ENCODE measurements around the gene HNRNPC. TPM values are rescaled to one million over a fixed set of nuclear protein-coding genes. Genes with fewer than 3 reads are reported as not detected.
"Not testable (repeated sequence)": the region's sequence is repeated elsewhere in the genome, so short reads cannot be mapped to it uniquely, and the experiment has no call there.

HNRNPC gene
- total RNA-seq, 1 donor from 2014 or later: 958 TPM

- Mint-ChIP-seq H3K4me1 (ENCODE audit: low read depth) (peaks cover 44% of the 10 kb centered on the region), H3K9me3 (no peaks in the 10 kb centered on the region), H3K27me3 (ENCODE audit: insufficient read depth) (no peaks in the 10 kb centered on the region), H3K4me3 (no peak overlapping the region), H3K27ac (peak overlapping the region; percentile 19), H3K36me3 (ENCODE audit: low read depth) (peaks cover 60% of the 10 kb centered on the region)
- no peak for DNase-seq (ENCODE audit: low spot score)
- intact Hi-C loops (cut with micrococcal nuclease): loop anchor here (2.0 kb wide), 1 partner anchor 17 kb away; no protein-coding TSS in a partner anchor
Measured at GRCh38 chr14:21213652-21214051, 55.6 kb downstream of the HNRNPC start.

- Mint-ChIP-seq H3K36me3 (ENCODE audit: low read depth) (peaks cover 65% of the 10 kb centered on the region), H3K4me1 (ENCODE audit: low read depth) (peaks cover 51% of the 10 kb centered on the region)
- H3K9me3 Mint-ChIP-seq; H3K27me3 Mint-ChIP-seq (ENCODE audit: insufficient read depth); H3K27ac Mint-ChIP-seq; DNase-seq (ENCODE audit: low spot score); intact Hi-C loops (cut with micrococcal nuclease); H3K4me3 Mint-ChIP-seq: not testable (repeated sequence)
Measured at GRCh38 chr14:21212824-21213223, 56.4 kb downstream of the HNRNPC start.

DNA sequence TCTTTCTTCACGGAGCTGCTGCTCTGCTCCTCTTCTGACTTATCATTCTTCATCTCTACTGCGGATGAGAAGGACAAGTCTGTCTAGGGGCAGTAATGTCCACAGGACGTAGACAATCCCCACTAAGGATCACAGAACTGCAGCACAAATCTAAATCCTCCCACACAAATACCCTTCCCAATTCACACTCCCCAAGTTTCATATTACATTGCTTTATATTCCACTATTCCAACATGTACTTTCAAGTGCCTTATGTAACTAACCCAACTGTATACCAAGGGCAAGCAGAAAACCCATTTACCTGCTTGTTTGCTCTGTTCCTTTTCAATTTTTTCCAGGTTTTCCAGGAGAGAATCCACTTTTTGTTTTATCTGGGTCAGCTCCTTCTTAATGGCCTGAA lies 57.7 kb downstream of the HNRNPC start:
- H3K36me3 Mint-ChIP-seq (ENCODE audit: low read depth): peaks cover 77% of the 10 kb centered on the region
- peak overlapping the region; percentile 57 for H3K27ac Mint-ChIP-seq
- H3K4me1 Mint-ChIP-seq (ENCODE audit: low read depth): peaks cover 61% of the 10 kb centered on the region
- DNase-seq (ENCODE audit: low spot score): no peak
- intact Hi-C loops (cut with micrococcal nuclease): no loop called here
- no peak overlapping the region for H3K4me3 Mint-ChIP-seq
- no peaks in the 10 kb centered on the region for H3K9me3 Mint-ChIP-seq
- no peaks in the 10 kb centered on the region for H3K27me3 Mint-ChIP-seq (ENCODE audit: insufficient read depth)

- no peak for DNase-seq (ENCODE audit: low spot score)
- H3K9me3 Mint-ChIP-seq: no peaks in the 10 kb centered on the region
- intact Hi-C loops (cut with micrococcal nuclease): no loop called here
- H3K4me1 Mint-ChIP-seq (ENCODE audit: low read depth): peaks cover 46% of the 10 kb centered on the region
- H3K36me3 Mint-ChIP-seq (ENCODE audit: low read depth): peaks cover 81% of the 10 kb centered on the region
- H3K27me3 Mint-ChIP-seq (ENCODE audit: insufficient read depth): no peaks in the 10 kb centered on the region
- no peak overlapping the region for H3K27ac Mint-ChIP-seq
- H3K4me3 Mint-ChIP-seq: no peak overlapping the region
Measured at GRCh38 chr14:21210023-21210422, 59.2 kb downstream of the HNRNPC start.

DNA sequence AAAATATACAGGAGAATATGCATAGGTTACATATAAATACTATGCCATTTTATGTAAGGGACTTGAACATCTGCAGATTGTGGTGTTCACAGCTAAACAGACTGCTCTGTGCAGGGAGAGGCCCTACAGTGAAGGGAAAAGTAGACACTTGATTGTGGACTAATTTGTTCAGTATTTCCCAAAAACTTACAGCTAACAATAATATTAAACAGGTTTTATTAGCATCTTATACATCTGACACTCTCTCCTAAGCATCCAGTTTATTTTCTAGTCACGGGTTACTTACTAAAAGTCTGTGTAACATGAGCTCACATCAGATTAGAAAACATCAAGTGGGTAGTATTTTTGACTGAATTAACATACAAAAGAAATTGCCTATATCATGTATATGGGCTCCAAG lies 60.1 kb downstream of the HNRNPC start:
- DNase-seq (ENCODE audit: low spot score): no peak
- peaks cover 81% of the 10 kb centered on the region for H3K36me3 Mint-ChIP-seq (ENCODE audit: low read depth)
- no peaks in the 10 kb centered on the region for H3K9me3 Mint-ChIP-seq
- no peak overlapping the region for H3K4me3 Mint-ChIP-seq
- no peaks in the 10 kb centered on the region for H3K27me3 Mint-ChIP-seq (ENCODE audit: insufficient read depth)
- H3K27ac Mint-ChIP-seq: no peak overlapping the region
- intact Hi-C loops (cut with micrococcal nuclease): loop anchor here (5.0 kb wide), 1 partner anchor 33 kb away; no protein-coding TSS in a partner anchor
- H3K4me1 Mint-ChIP-seq (ENCODE audit: low read depth): peaks cover 38% of the 10 kb centered on the region

DNA sequence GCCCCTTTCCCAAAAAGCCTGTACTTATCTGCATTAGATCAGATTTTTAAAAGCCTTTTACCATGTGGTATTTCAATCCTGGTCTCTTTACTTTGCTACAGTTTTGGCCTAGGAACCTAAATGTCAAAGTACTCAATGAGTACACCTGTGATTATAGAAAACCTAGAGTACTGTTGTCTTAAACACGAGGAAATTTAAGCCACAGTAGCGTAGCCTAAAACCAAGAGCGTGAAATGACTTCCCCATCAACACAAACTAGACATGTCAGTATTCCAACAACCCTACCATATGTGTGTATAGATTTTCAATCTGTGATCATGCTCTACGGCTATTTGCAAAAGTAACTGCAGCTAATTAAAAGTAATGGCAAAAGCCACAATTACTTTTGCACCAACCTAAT lies 60.7 kb downstream of the HNRNPC start:
- Mint-ChIP-seq H3K4me1 (ENCODE audit: low read depth) (peaks cover 32% of the 10 kb centered on the region), H3K4me3 (no peak overlapping the region), H3K9me3 (no peaks in the 10 kb centered on the region), H3K36me3 (ENCODE audit: low read depth) (peaks cover 80% of the 10 kb centered on the region), H3K27me3 (ENCODE audit: insufficient read depth) (no peaks in the 10 kb centered on the region), H3K27ac (no peak overlapping the region)
- DNase-seq (ENCODE audit: low spot score): no peak
- intact Hi-C loops (cut with micrococcal nuclease): loop anchor here (5.0 kb wide), 1 partner anchor 34 kb away; no protein-coding TSS in a partner anchor

DNA sequence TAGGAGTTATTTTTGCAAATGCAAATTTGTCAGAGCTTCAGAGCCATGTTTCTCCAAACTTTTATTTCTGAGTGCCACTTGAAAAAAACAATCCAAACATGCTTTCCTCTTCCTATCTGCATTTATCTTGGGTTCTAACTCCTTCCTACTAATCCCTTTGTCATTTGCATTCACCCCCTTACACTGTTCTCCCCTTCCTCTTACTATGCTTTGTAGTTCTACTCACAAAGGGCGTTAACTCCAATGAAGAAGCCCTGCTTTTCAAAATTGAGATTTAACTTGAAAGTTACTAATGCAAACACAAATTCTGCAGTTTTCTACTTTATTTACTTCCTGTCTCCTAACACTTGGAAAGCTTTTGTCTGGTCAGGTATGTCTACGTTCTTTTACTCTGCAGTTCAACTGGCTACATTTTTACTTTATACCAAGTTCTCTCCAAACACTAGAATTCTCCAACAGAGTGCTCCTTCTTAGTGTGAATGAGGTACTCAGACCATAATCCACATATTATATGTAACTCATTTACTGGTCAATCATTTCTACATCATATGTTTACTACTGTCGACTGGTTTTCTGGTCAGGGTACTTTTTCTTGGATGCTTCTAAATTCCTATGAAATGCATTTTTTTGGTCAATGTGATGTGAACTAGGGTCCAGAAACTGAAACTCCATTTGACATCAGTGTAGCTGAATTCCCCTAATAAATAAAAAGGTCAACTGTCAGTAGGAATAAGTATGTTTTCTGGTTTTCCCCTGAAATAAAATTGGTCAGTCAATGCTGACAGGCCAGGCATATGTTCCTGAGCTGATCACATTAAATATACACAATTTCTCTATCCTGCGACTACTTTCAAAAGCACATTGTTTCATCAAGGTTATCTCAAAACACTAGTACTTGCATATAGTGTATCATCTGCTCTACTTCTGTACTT lies 62.2 kb downstream of the HNRNPC start:
- intact Hi-C loops (cut with micrococcal nuclease): loop anchor here (5.0 kb wide), 1 partner anchor 35 kb away; no protein-coding TSS in a partner anchor
- no peak for DNase-seq (ENCODE audit: low spot score)
- Mint-ChIP-seq H3K4me1 (ENCODE audit: low read depth) (peaks cover 37% of the 10 kb centered on the region), H3K9me3 (no peaks in the 10 kb centered on the region), H3K27ac (peak overlapping the region; percentile 70), H3K27me3 (ENCODE audit: insufficient read depth) (no peaks in the 10 kb centered on the region), H3K4me3 (no peak overlapping the region), H3K36me3 (ENCODE audit: low read depth) (peaks cover 82% of the 10 kb centered on the region)

GRCh38 chr14:21205678-21206581 lies 63.3 kb downstream of the HNRNPC start:
- Mint-ChIP-seq H3K4me1 (ENCODE audit: low read depth) (peaks cover 29% of the 10 kb centered on the region), H3K4me3 (no peak overlapping the region), H3K36me3 (ENCODE audit: low read depth) (peaks cover 72% of the 10 kb centered on the region), H3K9me3 (no peaks in the 10 kb centered on the region), H3K27ac (no peak overlapping the region), H3K27me3 (ENCODE audit: insufficient read depth) (no peaks in the 10 kb centered on the region)
- DNase-seq (ENCODE audit: low spot score): no peak
- intact Hi-C loops (cut with micrococcal nuclease): loop anchor here (5.0 kb wide), 1 partner anchor 36 kb away; no protein-coding TSS in a partner anchor

DNA sequence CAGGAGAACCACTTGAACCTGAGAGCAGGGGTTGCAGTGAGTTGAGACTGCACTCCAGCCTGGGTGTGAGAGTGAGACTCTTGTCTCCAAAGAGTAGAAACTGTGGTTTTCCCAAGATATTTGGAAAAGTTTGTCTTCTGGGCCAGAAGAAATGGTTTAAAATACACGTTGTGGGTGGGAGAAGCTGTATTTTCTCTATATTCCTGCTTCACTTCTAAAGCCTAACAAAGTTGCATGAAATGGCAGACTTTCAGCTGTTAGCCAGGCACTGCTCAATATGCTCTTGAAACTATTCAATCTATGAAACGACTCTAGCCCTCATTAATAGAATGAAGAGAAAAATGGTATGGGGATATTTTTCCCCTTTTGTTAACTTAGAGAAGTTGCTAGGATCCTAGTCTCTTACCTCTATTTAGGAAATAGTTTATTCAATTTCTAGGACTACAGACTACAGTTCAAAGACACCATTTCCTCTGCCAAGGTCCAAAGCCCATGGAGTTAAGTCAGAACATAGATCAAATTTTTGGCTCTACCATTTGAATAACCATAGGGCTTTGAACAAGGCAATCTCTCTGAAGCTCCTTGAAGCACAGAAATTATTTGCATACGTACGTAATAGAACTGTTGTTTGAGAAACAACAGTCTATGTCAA lies 64.1 kb downstream of the HNRNPC start:
- no peak overlapping the region for H3K27ac Mint-ChIP-seq

DNA sequence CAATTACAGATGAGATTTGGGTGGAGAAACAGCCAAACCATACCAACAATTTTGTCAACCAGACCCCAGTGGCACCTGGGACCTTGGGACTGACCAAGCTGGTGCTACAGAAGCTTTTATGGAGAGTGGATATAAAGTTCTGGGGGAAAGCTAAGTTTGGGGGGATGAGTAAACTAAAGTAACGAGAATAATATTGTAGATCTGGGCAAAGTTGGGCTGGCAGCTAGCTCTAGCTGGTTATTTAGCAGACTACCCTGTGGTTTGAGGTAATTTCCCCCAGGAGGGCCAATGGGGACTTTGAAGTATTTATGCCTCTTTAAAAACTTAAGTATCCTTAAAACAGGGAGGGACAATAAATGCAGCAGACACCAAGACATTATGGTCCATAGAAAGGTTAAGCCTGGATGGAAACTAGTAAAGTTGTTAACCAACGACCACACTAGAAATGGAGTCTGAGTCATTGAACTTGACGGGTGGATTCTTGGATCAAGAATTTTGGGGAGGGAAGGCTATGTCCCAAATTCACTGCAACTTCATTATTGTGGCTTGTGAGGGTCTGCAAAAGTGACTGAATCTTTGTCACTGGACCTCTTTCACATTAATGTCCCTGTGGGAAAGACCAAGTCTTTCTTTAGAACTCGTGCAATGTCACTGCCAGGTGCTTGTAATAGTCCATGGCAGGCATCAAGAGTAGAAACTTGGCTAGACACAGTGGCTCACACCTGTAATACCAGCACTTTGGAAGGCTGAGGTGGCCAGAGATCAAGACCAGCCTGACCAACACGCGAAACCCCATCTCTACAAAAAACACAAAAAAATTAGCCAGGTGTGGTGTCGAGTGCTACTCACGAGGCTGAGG lies 64.8 kb downstream of the HNRNPC start:
- Mint-ChIP-seq H3K27me3 (ENCODE audit: insufficient read depth) (no peaks in the 10 kb centered on the region), H3K36me3 (ENCODE audit: low read depth) (peaks cover 64% of the 10 kb centered on the region), H3K4me1 (ENCODE audit: low read depth) (peaks cover 26% of the 10 kb centered on the region), H3K27ac (peak overlapping the region; percentile 14), H3K9me3 (no peaks in the 10 kb centered on the region), H3K4me3 (no peak overlapping the region)
- no peak for DNase-seq (ENCODE audit: low spot score)
- intact Hi-C loops (cut with micrococcal nuclease): loop anchor here (5.0 kb wide), 1 partner anchor 38 kb away; no protein-coding TSS in a partner anchor

More for the DNA sequence above, 64.1 kb downstream of the HNRNPC start:
- H3K36me3 Mint-ChIP-seq (ENCODE audit: low read depth): peaks cover 71% of the 10 kb centered on the region
- intact Hi-C loops (cut with micrococcal nuclease): loop anchor here (5.0 kb wide), 1 partner anchor 37 kb away; no protein-coding TSS in a partner anchor
- no peaks in the 10 kb centered on the region for H3K27me3 Mint-ChIP-seq (ENCODE audit: insufficient read depth)
- H3K4me1 Mint-ChIP-seq (ENCODE audit: low read depth): peaks cover 26% of the 10 kb centered on the region
- no peak overlapping the region for H3K4me3 Mint-ChIP-seq
- H3K9me3 Mint-ChIP-seq: no peaks in the 10 kb centered on the region
- DNase-seq (ENCODE audit: low spot score): no peak

DNA sequence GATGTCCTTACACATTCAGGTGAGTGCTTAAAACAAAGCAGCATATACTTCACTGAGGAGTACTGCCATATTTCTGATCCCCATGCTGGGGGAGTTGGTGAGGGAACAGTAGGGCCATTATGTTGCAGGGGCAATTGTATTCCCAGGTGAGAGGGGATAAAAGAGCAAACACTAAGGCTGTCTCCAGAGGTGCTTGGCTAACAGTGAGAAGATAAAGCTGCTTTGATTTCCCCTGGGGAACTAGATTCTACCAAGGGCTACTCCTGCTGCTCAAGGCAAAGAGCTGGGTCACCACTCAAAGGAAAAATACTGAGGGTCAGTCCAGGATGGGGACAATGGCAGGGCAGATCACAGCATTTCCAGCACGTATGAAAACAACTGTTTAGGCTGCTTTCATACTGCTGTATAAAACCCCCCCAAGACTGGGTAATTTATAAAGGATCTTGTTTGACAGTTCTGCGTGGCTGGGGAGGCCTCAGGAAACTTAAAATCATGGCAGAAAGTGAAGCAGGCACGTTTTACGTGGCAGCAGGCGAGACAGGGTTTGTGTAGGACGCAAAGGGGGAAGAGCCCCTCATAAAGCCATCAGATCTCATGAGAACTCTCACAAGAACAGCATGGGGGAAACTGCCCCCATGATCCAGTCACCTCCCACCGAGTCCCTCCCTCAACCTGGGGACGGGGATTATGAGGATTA lies 65.6 kb downstream of the HNRNPC start:
- Mint-ChIP-seq H3K4me3 (no peak overlapping the region), H3K9me3 (no peaks in the 10 kb centered on the region), H3K27me3 (ENCODE audit: insufficient read depth) (no peaks in the 10 kb centered on the region), H3K27ac (peak overlapping the region; percentile 14), H3K4me1 (ENCODE audit: low read depth) (peaks cover 26% of the 10 kb centered on the region), H3K36me3 (ENCODE audit: low read depth) (peaks cover 61% of the 10 kb centered on the region)
- intact Hi-C loops (cut with micrococcal nuclease): no loop called here
- DNase-seq (ENCODE audit: low spot score): no peak
